ENCODE data around the gene ZNF865.

ZNF865 gene

DNA sequence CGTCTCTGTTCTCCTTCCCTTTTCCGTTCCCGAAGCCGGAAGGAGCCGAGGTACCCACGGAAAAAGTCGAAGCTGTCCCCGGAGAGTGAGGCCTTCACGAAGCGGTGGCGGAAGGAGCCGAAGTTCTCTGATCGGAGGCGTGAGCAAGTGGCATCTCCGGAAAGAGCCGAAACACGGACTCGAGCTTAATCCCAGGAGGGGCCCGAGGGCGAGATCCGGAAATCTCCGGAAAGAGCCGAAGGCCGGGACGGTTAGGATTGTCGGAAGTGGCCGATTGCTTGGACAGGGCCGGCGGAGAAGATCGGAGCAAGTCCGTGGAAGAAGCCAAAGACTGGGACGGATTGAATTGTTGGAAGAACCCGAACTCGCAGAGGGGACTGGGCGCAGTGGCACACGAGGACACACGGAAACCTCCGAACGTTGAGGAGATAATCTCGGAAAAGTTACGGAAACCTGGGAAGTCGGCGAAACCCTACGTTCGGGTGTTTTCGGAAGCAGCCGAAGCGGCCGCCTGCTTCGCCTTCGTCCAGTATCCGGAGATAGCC is 48.9 kb downstream of the ZNF865 start (continued):
- TF ChIP-seq, protein P1, sequence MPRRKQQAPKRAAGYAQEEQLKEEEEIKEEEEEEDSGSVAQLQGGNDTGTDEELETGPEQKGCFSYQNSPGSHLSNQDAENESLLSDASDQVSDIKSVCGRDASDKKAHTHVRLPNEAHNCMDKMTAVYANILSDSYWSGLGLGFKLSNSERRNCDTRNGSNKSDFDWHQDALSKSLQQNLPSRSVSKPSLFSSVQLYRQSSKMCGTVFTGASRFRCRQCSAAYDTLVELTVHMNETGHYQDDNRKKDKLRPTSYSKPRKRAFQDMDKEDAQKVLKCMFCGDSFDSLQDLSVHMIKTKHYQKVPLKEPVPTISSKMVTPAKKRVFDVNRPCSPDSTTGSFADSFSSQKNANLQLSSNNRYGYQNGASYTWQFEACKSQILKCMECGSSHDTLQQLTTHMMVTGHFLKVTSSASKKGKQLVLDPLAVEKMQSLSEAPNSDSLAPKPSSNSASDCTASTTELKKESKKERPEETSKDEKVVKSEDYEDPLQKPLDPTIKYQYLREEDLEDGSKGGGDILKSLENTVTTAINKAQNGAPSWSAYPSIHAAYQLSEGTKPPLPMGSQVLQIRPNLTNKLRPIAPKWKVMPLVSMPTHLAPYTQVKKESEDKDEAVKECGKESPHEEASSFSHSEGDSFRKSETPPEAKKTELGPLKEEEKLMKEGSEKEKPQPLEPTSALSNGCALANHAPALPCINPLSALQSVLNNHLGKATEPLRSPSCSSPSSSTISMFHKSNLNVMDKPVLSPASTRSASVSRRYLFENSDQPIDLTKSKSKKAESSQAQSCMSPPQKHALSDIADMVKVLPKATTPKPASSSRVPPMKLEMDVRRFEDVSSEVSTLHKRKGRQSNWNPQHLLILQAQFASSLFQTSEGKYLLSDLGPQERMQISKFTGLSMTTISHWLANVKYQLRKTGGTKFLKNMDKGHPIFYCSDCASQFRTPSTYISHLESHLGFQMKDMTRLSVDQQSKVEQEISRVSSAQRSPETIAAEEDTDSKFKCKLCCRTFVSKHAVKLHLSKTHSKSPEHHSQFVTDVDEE (CRISPR knock-in tag; IDR thresholded peaks at IDR 0.05): no peak

DNA sequence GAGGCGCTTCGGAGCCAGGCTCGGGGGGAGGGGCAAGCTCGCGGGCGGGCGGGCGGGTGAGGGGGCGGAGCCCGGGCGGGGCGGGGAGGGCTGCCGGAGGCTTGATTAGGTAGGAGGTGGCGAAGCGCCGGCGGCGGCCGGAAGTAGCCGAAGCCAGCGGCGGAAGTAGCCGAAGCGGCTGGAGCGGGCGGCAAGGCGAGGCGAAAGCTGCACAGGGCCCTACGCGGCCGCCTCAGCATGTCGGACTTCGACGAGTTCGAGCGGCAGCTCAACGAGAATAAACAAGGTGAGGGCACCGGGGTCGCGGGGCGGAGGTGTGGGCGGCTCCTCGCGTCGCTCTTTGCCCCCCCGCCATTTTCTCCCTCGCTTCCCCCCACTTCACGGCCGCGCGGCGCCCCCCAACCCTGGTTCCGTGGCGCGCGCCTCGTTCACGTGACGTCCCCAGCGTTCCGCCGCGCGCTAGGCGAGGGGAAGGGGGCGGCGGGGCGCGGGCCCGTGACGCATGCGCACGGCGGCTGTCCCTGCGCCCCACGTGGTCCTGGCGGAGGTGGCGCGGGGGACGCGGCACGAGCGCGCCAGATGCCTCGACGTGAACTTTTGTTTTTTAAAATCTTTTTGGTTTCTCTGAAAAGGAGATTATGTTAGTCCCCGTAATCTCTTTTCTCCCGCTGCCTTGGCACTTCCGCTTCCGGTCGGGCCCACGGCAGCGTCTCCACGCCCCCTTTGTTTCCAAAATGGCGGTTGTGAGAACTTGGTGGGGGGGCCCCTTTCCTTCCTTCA is 49.6 kb downstream of the ZNF865 start, which contains the start of gene U2AF2:
Gene U2AF2 (plus strand): TSS at position 168 of the 780 bp plus-strand sequence. CDS start 70 bp downstream, at position 238.
- peak; percentile 60 for ATAC-seq
- TF ChIP-seq ESRRG (CRISPR knock-in tag; IDR thresholded peaks at IDR 0.05) (no peak), ZNF8 (CRISPR knock-in tag; IDR thresholded peaks at IDR 0.05) (no peak), ARNTL (CRISPR knock-in tag; IDR thresholded peaks at IDR 0.05; ENCODE audit: borderline replicate concordance, low read depth) (no peak), ZNF70 (CRISPR knock-in tag; IDR thresholded peaks at IDR 0.05) (no peak), BACH2 (CRISPR knock-in tag; IDR thresholded peaks at IDR 0.05; ENCODE audit: borderline replicate concordance) (no peak), ZFP30 (CRISPR knock-in tag; IDR thresholded peaks at IDR 0.05) (no peak)
- TF ChIP-seq, protein P2, sequence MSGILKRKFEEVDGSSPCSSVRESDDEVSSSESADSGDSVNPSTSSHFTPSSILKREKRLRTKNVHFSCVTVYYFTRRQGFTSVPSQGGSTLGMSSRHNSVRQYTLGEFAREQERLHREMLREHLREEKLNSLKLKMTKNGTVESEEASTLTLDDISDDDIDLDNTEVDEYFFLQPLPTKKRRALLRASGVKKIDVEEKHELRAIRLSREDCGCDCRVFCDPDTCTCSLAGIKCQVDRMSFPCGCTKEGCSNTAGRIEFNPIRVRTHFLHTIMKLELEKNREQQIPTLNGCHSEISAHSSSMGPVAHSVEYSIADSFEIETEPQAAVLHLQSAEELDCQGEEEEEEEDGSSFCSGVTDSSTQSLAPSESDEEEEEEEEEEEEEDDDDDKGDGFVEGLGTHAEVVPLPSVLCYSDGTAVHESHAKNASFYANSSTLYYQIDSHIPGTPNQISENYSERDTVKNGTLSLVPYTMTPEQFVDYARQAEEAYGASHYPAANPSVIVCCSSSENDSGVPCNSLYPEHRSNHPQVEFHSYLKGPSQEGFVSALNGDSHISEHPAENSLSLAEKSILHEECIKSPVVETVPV (CRISPR knock-in tag; IDR thresholded peaks at IDR 0.05): no peak
- TF ChIP-seq, protein P1 (CRISPR knock-in tag; IDR thresholded peaks at IDR 0.05): no peak

DNA sequence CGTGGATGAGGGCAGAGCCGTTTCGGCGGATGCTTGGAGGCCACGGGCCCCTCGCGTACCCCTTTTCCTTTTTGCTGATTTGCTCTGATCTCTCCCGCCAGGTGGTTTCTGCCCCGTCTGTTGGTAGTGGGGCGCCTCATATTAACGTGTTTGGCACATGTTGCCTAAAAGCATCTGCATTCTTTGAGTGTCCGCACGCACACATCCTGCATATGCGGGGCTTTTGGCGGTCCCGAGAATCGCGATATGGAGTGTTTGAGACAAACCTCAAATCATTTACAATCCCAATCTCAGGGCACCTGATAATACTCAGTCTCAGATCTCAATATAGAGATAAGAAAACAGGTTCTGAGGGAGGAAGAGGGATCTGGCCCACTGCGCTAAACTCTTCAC is 50.2 kb downstream of the ZNF865 start:
- no peak for ATAC-seq
- TF ChIP-seq, protein P3, sequence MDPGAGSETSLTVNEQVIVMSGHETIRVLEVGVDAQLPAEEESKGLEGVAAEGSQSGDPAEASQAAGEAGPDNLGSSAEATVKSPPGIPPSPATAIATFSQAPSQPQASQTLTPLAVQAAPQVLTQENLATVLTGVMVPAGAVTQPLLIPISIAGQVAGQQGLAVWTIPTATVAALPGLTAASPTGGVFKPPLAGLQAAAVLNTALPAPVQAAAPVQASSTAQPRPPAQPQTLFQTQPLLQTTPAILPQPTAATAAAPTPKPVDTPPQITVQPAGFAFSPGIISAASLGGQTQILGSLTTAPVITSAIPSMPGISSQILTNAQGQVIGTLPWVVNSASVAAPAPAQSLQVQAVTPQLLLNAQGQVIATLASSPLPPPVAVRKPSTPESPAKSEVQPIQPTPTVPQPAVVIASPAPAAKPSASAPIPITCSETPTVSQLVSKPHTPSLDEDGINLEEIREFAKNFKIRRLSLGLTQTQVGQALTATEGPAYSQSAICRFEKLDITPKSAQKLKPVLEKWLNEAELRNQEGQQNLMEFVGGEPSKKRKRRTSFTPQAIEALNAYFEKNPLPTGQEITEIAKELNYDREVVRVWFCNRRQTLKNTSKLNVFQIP (CRISPR knock-in tag; IDR thresholded peaks at IDR 0.05; ENCODE audit: borderline replicate concordance, low read depth): no peak
- TF ChIP-seq TCF4 (CRISPR knock-in tag; IDR thresholded peaks at IDR 0.05; ENCODE audit: borderline replicate concordance) (no peak), OSR1 (CRISPR knock-in tag; IDR thresholded peaks at IDR 0.05) (no peak)
- TF ChIP-seq, protein P4, sequence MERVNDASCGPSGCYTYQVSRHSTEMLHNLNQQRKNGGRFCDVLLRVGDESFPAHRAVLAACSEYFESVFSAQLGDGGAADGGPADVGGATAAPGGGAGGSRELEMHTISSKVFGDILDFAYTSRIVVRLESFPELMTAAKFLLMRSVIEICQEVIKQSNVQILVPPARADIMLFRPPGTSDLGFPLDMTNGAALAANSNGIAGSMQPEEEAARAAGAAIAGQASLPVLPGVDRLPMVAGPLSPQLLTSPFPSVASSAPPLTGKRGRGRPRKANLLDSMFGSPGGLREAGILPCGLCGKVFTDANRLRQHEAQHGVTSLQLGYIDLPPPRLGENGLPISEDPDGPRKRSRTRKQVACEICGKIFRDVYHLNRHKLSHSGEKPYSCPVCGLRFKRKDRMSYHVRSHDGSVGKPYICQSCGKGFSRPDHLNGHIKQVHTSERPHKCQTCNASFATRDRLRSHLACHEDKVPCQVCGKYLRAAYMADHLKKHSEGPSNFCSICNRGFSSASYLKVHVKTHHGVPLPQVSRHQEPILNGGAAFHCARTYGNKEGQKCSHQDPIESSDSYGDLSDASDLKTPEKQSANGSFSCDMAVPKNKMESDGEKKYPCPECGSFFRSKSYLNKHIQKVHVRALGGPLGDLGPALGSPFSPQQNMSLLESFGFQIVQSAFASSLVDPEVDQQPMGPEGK (CRISPR knock-in tag; IDR thresholded peaks at IDR 0.05; ENCODE audit: borderline replicate concordance): peak; percentile 56; the same call in 1 of the 2 replicates

DNA sequence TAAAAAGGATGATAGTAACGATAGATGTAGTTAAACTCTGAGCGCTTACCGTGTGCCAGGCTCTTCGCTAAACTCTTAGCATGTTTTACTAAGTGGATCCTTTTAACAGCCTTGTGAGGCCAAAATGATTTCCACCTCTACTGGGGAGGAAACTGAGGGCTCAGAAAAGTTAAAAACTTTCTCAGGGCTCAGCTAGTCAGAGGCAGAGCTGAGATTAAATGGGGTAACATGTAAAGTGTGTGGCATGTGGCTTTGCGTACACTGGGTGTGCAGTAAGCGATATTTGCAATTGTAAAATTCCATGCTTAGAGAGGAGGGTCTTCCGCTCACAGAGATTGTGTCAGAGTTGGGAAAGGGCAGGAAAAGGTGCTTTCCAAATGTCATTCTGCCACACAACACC is 51.1 kb downstream of the ZNF865 start:
- TF ChIP-seq, protein P1 (CRISPR knock-in tag; IDR thresholded peaks at IDR 0.05): no peak
- TF ChIP-seq ZFP3 (CRISPR knock-in tag; IDR thresholded peaks at IDR 0.05) (no peak), ZNF8 (CRISPR knock-in tag; IDR thresholded peaks at IDR 0.05) (no peak), BACH2 (CRISPR knock-in tag; IDR thresholded peaks at IDR 0.05; ENCODE audit: borderline replicate concordance) (no peak), ZNF70 (CRISPR knock-in tag; IDR thresholded peaks at IDR 0.05) (no peak), PPARA (CRISPR knock-in tag; IDR thresholded peaks at IDR 0.05; ENCODE audit: borderline replicate concordance) (no peak), SNAI2 (CRISPR knock-in tag; IDR thresholded peaks at IDR 0.05) (no peak), OSR1 (CRISPR knock-in tag; IDR thresholded peaks at IDR 0.05) (no peak)
- no peak for ATAC-seq
